Myocyte (in vitro differentiated cells): ENCODE measurements around the gene NAA11. TPM values are rescaled to one million over a fixed set of nuclear protein-coding genes. Genes with fewer than 3 reads are reported as not detected.
"Not testable (repeated sequence)": the region's sequence is repeated elsewhere in the genome, so short reads cannot be mapped to it uniquely, and the experiment has no call there.

ENCODE experiments used
- DNase-seq: peaks from one replicate; pipeline ENCODE4 v3.0.0-alpha.2; 2012; ENCODE audit warnings: low read depth
- total RNA-seq: library from RNA; depleted of rRNA; stranded (reverse); fragments of >200 nt; gene quantifications from 2 replicates; pipeline ENCODE4 v1.2.3, GENCODE V29; 2014

NAA11 gene
- total RNA-seq, 1 donor from 2014 or later = not detected

DNA sequence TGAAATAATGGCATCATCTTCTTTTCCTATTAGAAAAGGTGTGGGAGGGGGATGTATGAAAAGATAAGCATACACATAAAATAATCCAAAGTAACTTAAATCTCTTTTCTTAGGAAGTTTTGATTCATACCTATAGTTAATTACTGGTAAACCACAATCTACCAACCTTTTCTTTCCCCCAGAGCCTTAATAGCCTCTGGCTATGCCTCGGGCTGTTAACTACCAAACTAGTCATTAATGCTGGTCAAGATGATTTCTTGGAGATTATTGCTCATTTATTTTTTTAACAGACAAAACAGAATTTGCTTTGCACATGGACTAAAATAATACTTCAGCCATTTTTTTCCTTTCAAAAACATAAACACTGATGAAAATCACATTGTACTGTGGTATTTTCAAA, 16.9 kb downstream of the NAA11 start:
- DNase-seq = no peak

DNA sequence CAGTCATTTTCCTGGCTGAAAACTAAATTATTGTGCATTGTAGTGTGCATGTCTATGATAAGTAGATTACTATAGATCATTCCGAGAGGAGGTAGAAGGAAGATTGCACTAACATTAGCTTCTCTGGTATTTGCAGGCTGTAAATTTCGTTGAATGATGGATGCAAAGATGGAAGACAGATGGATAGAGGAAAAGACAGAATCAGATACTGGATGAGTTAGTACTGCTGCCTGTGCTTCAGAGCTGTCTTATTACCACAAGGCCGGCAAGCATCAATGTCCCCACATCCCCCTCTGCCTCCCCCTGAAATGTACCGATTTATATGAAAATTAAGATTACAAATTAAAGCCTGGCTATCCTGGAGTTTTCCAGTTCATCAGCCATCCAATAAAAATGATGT, 17.7 kb downstream of the NAA11 start:
- no peak for DNase-seq

- no peak for DNase-seq
These were observed 19.1 kb downstream of the NAA11 start for GRCh38 chr4:79306795-79307194.

- DNase-seq = no peak
These were observed 25.6 kb downstream of the NAA11 start for GRCh38 chr4:79300280-79300679.

GRCh38 chr4:79298484-79298883, 27.4 kb downstream of the NAA11 start:
- DNase-seq = peak; percentile 5

DNA sequence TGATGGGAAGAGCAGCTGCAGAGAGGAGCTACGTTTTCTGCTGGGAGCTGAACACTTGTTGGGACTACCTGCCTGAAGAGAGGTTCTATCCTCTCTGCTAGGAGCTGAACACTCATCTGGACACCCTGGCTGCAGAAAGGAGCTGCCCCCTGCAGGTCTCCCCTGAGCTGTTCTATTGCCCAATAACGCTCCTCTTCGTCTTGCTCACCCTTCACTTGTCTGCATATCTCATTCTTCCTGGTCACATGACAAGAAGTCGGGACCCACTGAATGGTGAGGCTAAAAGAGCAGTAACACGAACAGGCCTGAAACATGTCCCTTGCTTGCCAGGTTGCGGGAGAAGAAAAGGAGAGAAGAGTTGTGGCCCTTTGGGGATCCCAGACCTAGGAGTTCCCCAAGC, 27.8 kb downstream of the NAA11 start:
- no peak for DNase-seq

GRCh38 chr4:79297479-79297878, 28.4 kb downstream of the NAA11 start:
- DNase-seq = no peak

- DNase-seq = no peak
These were observed 29.0 kb downstream of the NAA11 start for GRCh38 chr4:79296768-79297428.

DNA sequence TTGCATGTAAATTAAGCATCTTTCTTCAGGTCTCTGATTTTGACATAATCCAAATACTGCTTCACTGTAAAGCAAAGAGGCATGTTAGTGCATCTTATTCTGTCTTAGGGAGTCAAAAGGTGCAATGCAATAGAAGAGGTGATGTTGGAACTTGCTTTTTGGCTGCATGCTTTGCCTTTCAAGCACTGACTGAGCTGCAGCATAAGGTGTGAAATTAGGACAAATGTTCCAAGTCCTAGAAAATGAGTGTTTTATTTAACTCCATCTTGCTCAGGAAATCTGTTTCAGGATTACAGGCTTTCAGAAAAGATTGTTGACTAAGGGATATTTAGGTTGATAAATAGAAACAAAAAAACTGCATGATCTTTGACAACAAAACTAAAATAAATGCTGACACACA, 30.8 kb downstream of the NAA11 start:
- DNase-seq = no peak

- DNase-seq = peak; percentile 9
These were observed 31.8 kb downstream of the NAA11 start for GRCh38 chr4:79294064-79294463.

- DNase-seq = no peak
These were observed 33.9 kb downstream of the NAA11 start for GRCh38 chr4:79292008-79292407.

GRCh38 chr4:79290376-79290775, 35.5 kb downstream of the NAA11 start:
- DNase-seq = no peak

GRCh38 chr4:79288185-79288584, 37.7 kb downstream of the NAA11 start:
- DNase-seq = no peak

- no peak for DNase-seq
These were observed 38.1 kb downstream of the NAA11 start for GRCh38 chr4:79287718-79288117.

GRCh38 chr4:79287076-79287475, 38.8 kb downstream of the NAA11 start:
- DNase-seq = no peak

- no peak for DNase-seq
These were observed 44.1 kb downstream of the NAA11 start for GRCh38 chr4:79281566-79282359.

DNA sequence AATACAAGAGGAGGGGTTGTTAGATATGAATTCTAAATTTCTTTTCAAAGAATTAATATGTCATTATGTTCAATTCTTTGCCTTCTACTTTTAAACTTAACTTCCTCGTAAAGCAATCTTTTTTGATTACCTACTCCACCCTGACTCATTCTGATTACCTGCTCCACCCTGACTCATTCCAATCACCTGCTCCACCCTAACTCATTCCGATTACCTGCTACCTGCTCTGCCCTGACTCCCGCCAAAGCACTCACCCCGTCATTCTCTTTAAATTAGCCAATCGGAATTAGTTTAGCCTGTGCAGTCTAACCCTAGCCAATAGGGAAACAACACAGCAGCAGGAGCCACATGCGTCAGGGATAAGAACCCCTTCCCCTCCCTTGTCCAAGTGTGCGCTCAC, 48.4 kb downstream of the NAA11 start:
- not testable (repeated sequence) for DNase-seq

GRCh38 chr4:79273915-79274314, 51.9 kb downstream of the NAA11 start:
- no peak for DNase-seq

GRCh38 chr4:79272761-79273160, 53.1 kb downstream of the NAA11 start:
- DNase-seq = no peak

DNA sequence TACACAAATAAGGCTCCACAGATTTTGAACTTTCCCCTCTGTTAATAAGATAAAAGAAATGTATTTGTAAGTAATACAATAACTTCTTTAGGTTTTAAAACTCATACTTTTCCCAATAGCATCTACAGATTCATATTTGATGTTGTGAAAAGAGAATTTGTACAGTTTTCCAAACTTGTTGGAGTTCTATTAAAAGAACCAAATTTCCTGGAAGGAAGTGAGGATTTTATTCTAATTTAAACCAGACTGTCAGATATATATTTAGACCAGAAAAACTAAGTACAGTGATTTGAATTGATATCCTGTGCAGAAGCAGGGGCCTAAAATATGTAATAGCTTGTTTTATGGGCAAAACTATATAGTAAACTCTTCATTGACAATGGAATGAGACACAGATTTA, 53.7 kb downstream of the NAA11 start:
- DNase-seq = no peak

GRCh38 chr4:79267671-79268070, 58.2 kb downstream of the NAA11 start:
- DNase-seq = no peak
